COR-L47 (cell line): Measurements from ENCODE around the gene FOXK1.
"Not testable (repeated sequence)": the region's sequence is repeated elsewhere in the genome, so short reads cannot be mapped to it uniquely, and the experiment has no call there.

Experiments
- DNase-seq: peaks from one replicate; lab custom pipeline; 2025; lab: John Stamatoyannopoulos, UW

Gene FOXK1

GRCh38 chr7:4786015-4786414, 103.9 kb downstream of the FOXK1 start:
- DNase-seq = no peak

- DNase-seq = no peak
These were observed 105.4 kb downstream of the FOXK1 start for GRCh38 chr7:4787541-4787940.

GRCh38 chr7:4787947-4788626, 106.0 kb downstream of the FOXK1 start:
- DNase-seq = no peak

GRCh38 chr7:4788627-4789189, 106.6 kb downstream of the FOXK1 start:
- no peak for DNase-seq

- DNase-seq = no peak
These were observed 107.3 kb downstream of the FOXK1 start for GRCh38 chr7:4789194-4790077.

GRCh38 chr7:4790078-4790465, 108.0 kb downstream of the FOXK1 start:
- no peak for DNase-seq

- no peak for DNase-seq
These were observed 108.5 kb downstream of the FOXK1 start for GRCh38 chr7:4790516-4790991.

GRCh38 chr7:4791101-4791737, 109.1 kb downstream of the FOXK1 start:
- no peak for DNase-seq

GRCh38 chr7:4791738-4792536, 109.8 kb downstream of the FOXK1 start:
- no peak for DNase-seq

GRCh38 chr7:4792537-4793126, 110.5 kb downstream of the FOXK1 start:
- no peak for DNase-seq

- not testable (repeated sequence) for DNase-seq
These were observed 111.4 kb downstream of the FOXK1 start for GRCh38 chr7:4793385-4793993.

GRCh38 chr7:4794171-4794570, 112.1 kb downstream of the FOXK1 start:
- not testable (repeated sequence) for DNase-seq

GRCh38 chr7:4794591-4795350, 112.7 kb downstream of the FOXK1 start:
- DNase-seq = no peak

- no peak for DNase-seq
These were observed 114.4 kb downstream of the FOXK1 start for GRCh38 chr7:4796453-4796852.

- DNase-seq = no peak
These were observed 116.0 kb downstream of the FOXK1 start for GRCh38 chr7:4797858-4798705.

GRCh38 chr7:4798706-4799235, 116.7 kb downstream of the FOXK1 start:
- no peak for DNase-seq

GRCh38 chr7:4799508-4800268, 117.6 kb downstream of the FOXK1 start:
- no peak for DNase-seq

GRCh38 chr7:4800487-4800886, 118.4 kb downstream of the FOXK1 start:
- DNase-seq = no peak
